Activated B cell treated with CpG ODN at 0.5 μM for 24 hours (primary cell): Measurements from ENCODE around the gene FOXD2. TPM values are rescaled to one million over a fixed set of nuclear protein-coding genes. Genes with fewer than 3 reads are reported as not detected.
"Not testable (repeated sequence)": the region's sequence is repeated elsewhere in the genome, so short reads cannot be mapped to it uniquely, and the experiment has no call there.

ENCODE experiments used
- ATAC-seq: fragments of 200-7000 bp; cut with Tn5 transposase; one replicate; pipeline ENCODE4 v1.10.0; 2021; ENCODE audit warnings: low read depth, mild to moderate bottlenecking, moderate library complexity
- CTCF ChIA-PET: fragments of 350-600 bp; sonication (Branson Sonifier 250); formaldehyde crosslinking; loops from one replicate; lab custom pipeline; 2021; ENCODE audit warnings: antibody characterized with exemption; lab: Charles Lee
- POLR2A ChIA-PET: fragments of 350-600 bp; sonication (Branson Sonifier 250); formaldehyde crosslinking; loops from one replicate; lab custom pipeline; 2021; ENCODE audit warnings: antibody characterized with exemption; lab: Charles Lee
- DNase-seq: peaks from one replicate; pipeline ENCODE4 v3.0.0; 2022
- H3K27ac Mint-ChIP-seq: one replicate; pipeline ENCODE4 v1.8.0; 2020; ENCODE audit warnings: mixed read lengths
- H3K27me3 Mint-ChIP-seq: one replicate; pipeline ENCODE4 v1.8.0; 2021; ENCODE audit warnings: mixed read lengths
- H3K36me3 Mint-ChIP-seq: one replicate; pipeline ENCODE4 v1.8.0; 2021; ENCODE audit warnings: low read depth, mixed read lengths
- H3K4me1 Mint-ChIP-seq: one replicate; pipeline ENCODE4 v1.8.0; 2021; ENCODE audit warnings: mixed read lengths
- H3K4me3 Mint-ChIP-seq: one replicate; pipeline ENCODE4 v1.8.0; 2020; ENCODE audit warnings: mild to moderate bottlenecking, mixed read lengths
- H3K9me3 Mint-ChIP-seq: one replicate; pipeline ENCODE4 v1.8.0; 2020; ENCODE audit warnings: mixed read lengths
- intact Hi-C: fragments of 100-400 bp; cut with micrococcal nuclease; formaldehyde crosslinking; loops from one replicate; pipeline ENCODE4 v1.15.1; 2024
- total RNA-seq: library from RNA; stranded (reverse); gene quantifications from 2 replicates; pipeline ENCODE4 v1.2.3, GENCODE V29; 2022
- TF ChIP-seq, protein P1 (sequence below): fragments of 200-600 bp; IDR thresholded peaks from one replicate; pipeline ENCODE4 v1.8.0; 2022; ENCODE audit warnings: antibody characterized with exemption, mild to moderate bottlenecking

The FOXD2 gene
- total RNA-seq, 1 donor from 2014 or later, result 0.20 TPM

GRCh38 chr1:47450606-47451005, 12.8 kb downstream of the FOXD2 start:
- Mint-ChIP-seq H3K4me1 (peaks cover 2% of the 10 kb centered on the region), H3K27me3 (peaks cover 79% of the 10 kb centered on the region), H3K27ac (no peak overlapping the region), H3K4me3 (no peak overlapping the region), H3K36me3 (no peaks in the 10 kb centered on the region), H3K9me3 (no peaks in the 10 kb centered on the region)
- no peak for DNase-seq
- intact Hi-C loops, result no loop called here
- ChIA-PET CTCF (no interaction called here), POLR2A (no interaction called here)
- ATAC-seq, result no peak
- TF ChIP-seq, protein P1, sequence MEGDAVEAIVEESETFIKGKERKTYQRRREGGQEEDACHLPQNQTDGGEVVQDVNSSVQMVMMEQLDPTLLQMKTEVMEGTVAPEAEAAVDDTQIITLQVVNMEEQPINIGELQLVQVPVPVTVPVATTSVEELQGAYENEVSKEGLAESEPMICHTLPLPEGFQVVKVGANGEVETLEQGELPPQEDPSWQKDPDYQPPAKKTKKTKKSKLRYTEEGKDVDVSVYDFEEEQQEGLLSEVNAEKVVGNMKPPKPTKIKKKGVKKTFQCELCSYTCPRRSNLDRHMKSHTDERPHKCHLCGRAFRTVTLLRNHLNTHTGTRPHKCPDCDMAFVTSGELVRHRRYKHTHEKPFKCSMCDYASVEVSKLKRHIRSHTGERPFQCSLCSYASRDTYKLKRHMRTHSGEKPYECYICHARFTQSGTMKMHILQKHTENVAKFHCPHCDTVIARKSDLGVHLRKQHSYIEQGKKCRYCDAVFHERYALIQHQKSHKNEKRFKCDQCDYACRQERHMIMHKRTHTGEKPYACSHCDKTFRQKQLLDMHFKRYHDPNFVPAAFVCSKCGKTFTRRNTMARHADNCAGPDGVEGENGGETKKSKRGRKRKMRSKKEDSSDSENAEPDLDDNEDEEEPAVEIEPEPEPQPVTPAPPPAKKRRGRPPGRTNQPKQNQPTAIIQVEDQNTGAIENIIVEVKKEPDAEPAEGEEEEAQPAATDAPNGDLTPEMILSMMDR, result no peak

- H3K27ac Mint-ChIP-seq, result no peak overlapping the region
- CTCF ChIA-PET, result no interaction called here
Measured at GRCh38 chr1:47452426-47452825, 14.6 kb downstream of the FOXD2 start.

DNA sequence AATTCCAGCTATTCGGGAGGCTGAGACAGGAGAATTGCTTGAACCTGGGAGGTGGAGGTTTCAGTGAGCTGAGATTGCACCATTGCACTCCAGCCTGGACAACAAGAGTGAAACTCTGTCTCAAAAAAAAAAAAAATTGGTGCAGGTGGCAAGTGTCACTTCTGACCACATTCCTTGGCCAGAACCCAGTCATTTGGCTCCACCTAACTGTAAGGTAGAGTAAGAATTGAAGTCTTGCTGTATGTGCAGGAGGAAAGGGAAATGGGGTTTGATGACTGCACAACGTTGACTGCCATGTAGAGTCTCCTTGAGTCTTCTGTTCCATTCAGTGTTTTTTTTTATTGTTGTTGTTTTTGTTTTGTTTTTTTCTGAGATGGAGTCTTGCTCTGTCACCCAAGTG, 16.1 kb downstream of the FOXD2 start:
- intact Hi-C loops, ATAC-seq, H3K36me3 Mint-ChIP-seq, CTCF ChIA-PET, H3K4me3 Mint-ChIP-seq, POLR2A ChIA-PET, H3K27ac Mint-ChIP-seq, H3K4me1 Mint-ChIP-seq, H3K9me3 Mint-ChIP-seq, DNase-seq: not testable (repeated sequence)
- H3K27me3 Mint-ChIP-seq, result peaks cover 60% of the 10 kb centered on the region

More at GRCh38 chr1:47452426-47452825, 14.6 kb downstream of the FOXD2 start:
- POLR2A ChIA-PET, result no interaction called here
- Mint-ChIP-seq H3K9me3 (no peaks in the 10 kb centered on the region), H3K4me1 (no peaks in the 10 kb centered on the region), H3K36me3 (no peaks in the 10 kb centered on the region), H3K4me3 (no peak overlapping the region), H3K27me3 (peaks cover 61% of the 10 kb centered on the region)
- ATAC-seq, result no peak
- DNase-seq, result no peak
- intact Hi-C loops, result no loop called here
- TF ChIP-seq, protein P1, result no peak

DNA sequence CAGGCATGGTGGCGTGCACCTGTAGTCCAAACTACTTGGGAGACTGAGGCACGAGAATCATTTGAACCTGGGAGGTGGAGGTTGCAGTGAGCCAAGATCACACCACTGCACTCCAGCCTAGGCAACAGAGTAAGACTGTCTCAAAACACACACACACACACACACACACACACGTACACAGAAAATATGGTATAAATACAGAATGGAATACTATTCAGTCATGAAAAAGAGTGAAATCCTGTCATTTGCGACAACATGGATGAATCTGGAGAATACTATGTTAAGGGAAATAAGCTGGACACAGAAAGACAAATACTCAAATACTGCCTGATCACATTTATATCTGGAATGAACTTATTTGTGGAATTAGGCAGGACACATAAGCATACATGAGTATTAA, 18.4 kb downstream of the FOXD2 start:
- H3K4me3 Mint-ChIP-seq, result no peak overlapping the region
- ChIA-PET POLR2A (no interaction called here), CTCF (no interaction called here)
- H3K27me3 Mint-ChIP-seq, result peaks cover 51% of the 10 kb centered on the region
- H3K9me3 Mint-ChIP-seq, result no peaks in the 10 kb centered on the region
- H3K36me3 Mint-ChIP-seq, result no peaks in the 10 kb centered on the region
- TF ChIP-seq, protein P1, result no peak
- intact Hi-C loops, result no loop called here
- H3K4me1 Mint-ChIP-seq, result no peaks in the 10 kb centered on the region
- no peak overlapping the region for H3K27ac Mint-ChIP-seq
- ATAC-seq (no peak), DNase-seq (no peak)

DNA sequence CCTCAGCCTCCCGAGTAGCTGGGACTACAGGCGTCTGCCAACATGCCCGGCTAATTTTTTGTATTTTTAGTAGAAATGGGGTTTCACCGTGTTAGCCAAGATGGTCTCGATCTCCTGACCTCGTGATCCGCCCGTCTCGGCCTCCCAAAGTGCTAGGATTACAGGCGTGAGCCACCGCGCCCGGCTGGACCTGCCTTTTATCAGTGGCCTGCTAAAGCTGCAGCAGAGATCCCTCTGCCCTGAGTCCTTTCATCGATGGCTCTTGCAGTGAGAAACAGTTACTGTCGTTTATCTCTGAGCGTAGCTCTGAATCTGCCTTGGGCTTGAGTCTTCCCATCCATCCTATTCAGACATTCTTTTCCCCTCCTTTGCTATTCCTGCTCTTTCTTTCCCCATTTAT, 19.7 kb downstream of the FOXD2 start:
- not testable (repeated sequence) for H3K9me3 Mint-ChIP-seq
- H3K27me3 Mint-ChIP-seq, result peaks cover 45% of the 10 kb centered on the region

DNA sequence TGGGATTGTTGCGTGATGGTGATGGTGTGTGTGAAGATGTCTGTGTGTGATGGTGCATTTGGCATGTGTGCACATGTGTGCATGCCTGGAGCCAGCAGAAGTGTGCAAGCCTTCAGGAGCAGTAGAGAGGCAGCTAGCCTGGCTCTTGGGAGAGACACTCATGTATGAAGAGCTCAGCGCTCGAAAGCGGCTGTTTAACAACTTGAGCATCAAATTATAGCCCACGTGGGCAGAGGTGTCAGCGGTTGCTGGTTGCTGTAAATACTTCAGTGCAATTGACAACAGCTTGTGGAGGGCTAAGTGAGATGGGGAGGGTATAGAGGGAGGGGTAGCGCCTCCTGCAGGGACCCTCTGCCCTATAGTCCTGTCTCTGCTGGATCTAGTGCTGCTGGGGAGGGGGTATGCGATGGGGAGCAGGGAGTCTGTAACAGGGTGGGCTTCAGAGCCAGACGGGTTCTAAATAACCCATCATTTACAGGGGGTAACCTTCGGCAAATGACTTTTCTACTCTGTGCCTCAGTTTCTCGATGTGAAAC, 21.5 kb downstream of the FOXD2 start:
- POLR2A ChIA-PET, result no interaction called here
- H3K27ac Mint-ChIP-seq, result no peak overlapping the region
- no peaks in the 10 kb centered on the region for H3K9me3 Mint-ChIP-seq
- CTCF ChIA-PET, result no interaction called here
- TF ChIP-seq, protein P1, result no peak
- H3K27me3 Mint-ChIP-seq, result peaks cover 45% of the 10 kb centered on the region
- intact Hi-C loops, result no loop called here
- H3K4me3 Mint-ChIP-seq, result no peak overlapping the region
- no peaks in the 10 kb centered on the region for H3K4me1 Mint-ChIP-seq
- ATAC-seq, result no peak
- no peaks in the 10 kb centered on the region for H3K36me3 Mint-ChIP-seq
- DNase-seq, result no peak

More for the DNA sequence above, 19.7 kb downstream of the FOXD2 start:
- H3K4me1 Mint-ChIP-seq, H3K27ac Mint-ChIP-seq, POLR2A ChIA-PET, H3K36me3 Mint-ChIP-seq, intact Hi-C loops, H3K4me3 Mint-ChIP-seq, DNase-seq, CTCF ChIA-PET, ATAC-seq: not testable (repeated sequence)
